Astrocyte of the spinal cord (primary cell): Measurements from ENCODE around the gene GJC2.

Source experiments
- DNase-seq: peaks from one replicate; pipeline ENCODE4 v3.0.0; 2011; ENCODE audit warnings: low read depth, low spot score
- H3K4me3 ChIP-seq: 2 replicates; pipeline ENCODE4 v1.5.1; 2011; ENCODE audit warnings: low read depth, mild to moderate bottlenecking, low read length, moderate library complexity
- CTCF ChIP-seq: IDR thresholded peaks from 2 replicates; pipeline ENCODE4 v1.5.1; 2012; ENCODE audit warnings: low read depth, mild to moderate bottlenecking, low read length, inconsistent platforms
- in situ Hi-C: cut with HindIII; loops from 2 replicates; pipeline ENCODE4 v1.10.0; 2017; ENCODE audit warnings: low sequenced_read_pairs

GJC2 gene

DNA sequence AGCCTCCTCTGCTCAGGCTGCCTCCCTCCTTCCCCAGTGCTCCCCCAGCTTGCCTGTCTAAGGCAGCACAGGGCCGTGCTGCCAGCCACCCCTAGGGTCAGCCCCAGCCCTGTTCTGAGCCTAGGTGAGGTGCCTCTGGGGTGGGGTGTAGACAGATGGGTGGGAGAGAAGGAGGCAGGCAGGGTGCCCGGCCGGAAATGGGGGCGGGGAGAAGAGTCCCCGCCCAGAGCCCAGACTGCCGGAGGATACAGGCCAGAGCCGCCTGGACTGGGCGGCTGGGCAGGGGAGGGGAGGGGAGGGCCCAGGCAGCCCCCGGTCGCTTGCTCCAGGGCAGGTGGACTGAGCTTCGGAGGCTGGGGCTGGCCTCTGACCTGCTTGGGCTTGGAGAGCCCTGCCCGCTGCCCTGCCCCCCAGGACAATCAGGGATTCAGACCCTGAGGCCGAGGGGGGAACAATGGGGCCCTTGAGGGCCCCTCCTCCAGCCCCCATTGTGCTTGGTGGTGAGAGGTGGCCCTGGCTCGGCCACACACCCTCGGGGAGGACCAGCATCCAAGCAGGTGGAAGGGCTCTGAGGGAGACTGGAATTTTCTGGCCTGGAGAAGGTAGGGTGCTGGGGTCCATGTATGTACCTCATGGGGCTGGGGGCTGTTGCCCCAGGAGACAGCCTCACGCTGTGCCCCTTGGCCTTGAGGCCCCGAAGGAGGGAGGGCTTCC lies at the start of gene GJC2:
TSS of gene GJC2 (plus strand) at position 525 of the 714 bp plus-strand sequence. CDS start 7,829 bp downstream, outside the sequence.
- no peak for DNase-seq
- no peak for TF ChIP-seq CTCF
- no peak within 1 kb of the TSS for H3K4me3 ChIP-seq
- in situ Hi-C loops: no loop called here

- no peak for DNase-seq
- TF ChIP-seq CTCF: no peak
- no peak overlapping the region for H3K4me3 ChIP-seq
- in situ Hi-C loops: no loop called here
Observed at GRCh38 chr1:228100822-228101613, 48.7 kb upstream of the GJC2 start.

DNA sequence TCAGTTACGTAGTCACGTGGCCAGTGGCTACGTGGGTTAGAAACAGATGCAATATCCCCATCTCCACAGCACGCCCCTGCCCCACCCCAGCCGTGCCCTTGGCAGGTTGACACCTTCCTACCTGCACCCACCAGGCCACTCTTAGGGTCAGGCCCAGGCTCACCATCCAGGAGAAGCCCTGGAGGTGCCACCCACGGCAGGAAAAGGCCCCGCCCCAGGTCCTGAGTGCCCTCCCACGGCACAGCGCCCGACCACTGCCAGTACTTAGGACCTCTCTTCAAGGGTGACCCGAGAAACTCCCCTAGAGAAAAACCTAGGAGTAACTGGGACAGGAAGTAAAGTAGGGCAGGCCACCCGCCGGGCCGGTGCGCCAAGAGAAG lies 48.1 kb upstream of the GJC2 start:
- TF ChIP-seq CTCF: no peak
- in situ Hi-C loops: no loop called here
- H3K4me3 ChIP-seq: peak overlapping the region; percentile 75
- DNase-seq: no peak

DNA sequence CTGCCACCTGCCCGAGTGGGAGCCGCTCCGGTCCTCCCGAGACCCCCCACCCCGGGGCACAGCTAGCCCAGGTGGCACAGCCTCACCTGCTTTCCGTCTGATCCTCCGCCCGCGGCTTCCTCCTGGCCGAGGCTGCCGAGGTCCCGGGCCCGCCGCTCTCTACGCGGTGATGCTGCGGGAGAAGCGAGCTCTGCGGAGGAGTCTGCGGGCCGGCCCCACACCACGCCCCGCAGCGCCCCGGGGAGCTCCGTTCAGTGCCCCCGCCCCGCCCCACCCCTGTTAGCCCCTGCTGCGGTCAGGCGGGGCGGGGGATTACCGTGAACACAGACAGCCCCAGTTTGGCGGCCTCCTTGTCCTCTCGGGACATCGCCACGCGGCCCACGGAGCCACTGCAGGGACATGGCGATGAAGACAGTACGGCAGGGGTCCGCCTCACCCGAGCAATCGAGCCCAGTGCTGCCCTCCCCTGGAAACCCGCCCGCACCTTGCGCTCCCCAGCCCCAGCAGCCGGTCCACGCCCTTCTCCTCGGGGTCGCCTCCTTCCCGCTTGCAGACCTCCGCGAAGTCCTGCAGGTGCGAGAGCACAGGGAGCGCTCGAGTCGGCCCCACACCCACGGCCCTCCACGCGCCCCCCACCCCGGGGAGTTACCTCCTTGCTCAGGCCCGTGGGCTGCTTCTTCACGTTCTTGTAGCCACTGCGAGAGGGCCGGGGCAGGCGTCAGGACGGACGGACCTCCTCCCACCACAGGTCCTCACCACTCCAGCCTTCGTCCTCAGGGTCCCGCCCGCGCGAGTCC lies 47.5 kb upstream of the GJC2 start:
- in situ Hi-C loops: no loop called here
- TF ChIP-seq CTCF: peak; percentile 28
- peak overlapping the region; percentile 75 for H3K4me3 ChIP-seq
- no peak for DNase-seq

DNA sequence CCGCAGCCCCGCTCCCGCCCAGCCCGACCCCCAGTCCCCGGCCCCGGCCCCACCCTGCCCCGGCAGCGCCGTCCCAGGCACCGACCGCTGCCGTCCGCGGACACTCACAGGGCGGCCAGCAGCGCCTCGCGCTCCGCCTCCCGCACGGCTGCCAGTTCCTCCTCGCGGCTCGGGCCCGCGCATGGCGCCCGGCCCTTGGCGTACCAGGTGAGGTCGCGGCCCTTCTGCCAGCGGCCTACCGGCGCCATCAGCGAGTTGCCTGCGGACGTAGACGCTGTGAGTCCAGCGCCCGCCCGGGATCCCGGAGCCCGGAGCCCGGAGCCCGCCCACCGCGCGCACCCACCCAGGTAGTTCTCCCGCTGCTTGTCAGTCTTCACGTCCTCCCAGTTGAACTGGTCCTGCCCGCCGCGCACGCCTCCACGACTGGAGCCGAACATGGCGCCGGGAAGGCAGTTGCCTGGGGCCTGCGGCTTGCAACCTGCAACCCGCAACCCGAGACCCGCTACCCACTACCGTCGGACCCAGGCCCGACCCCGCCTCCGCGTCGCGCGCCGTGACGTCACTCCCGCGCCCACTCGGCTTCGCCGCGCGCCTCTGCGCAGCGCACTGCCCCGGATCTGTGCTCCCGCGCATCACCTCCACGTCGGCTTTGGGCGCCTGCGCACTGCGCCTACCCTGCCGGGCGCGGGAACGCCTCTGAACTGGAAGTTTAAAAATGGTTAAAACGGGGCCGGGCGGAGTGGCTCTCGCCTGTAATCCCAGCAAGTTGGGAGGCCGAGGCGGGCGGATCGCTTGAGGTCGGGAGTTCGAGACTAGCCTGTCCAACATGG lies 46.7 kb upstream of the GJC2 start, which contains the start of gene C1orf35:
TSS of gene C1orf35 (minus strand) at position 535 of the 830 bp plus-strand sequence. CDS start at position 437, 98 bp downstream.
- peak; percentile 92 for DNase-seq
- H3K4me3 ChIP-seq: peak within 1 kb of the TSS; percentile 75
- no peak for TF ChIP-seq CTCF
- in situ Hi-C loops: no loop called here
